ENCODE data around the gene DERA. TPM values are rescaled to one million over a fixed set of nuclear protein-coding genes. Genes with fewer than 3 reads are reported as not detected.

The DERA gene
- total RNA-seq, 1 experiment from 2014 or later, result 43.7 TPM

GRCh38 chr12:16036073-16036472 is 124.9 kb downstream of the DERA start:
- intact Hi-C loops (cut with micrococcal nuclease; ENCODE audit: unreplicated experiment), result no loop called here
- H3K36me3 ChIP-seq (ENCODE audit: insufficient read depth, low read length, poor library complexity, severe bottlenecking), result no peaks in the 10 kb centered on the region

GRCh38 chr12:16037533-16037932 is 126.4 kb downstream of the DERA start:
- Histone ChIP-seq H3K4me3 (ENCODE audit: low read depth, low read length, poor library complexity, severe bottlenecking) (no peak overlapping the region), H3K27me3 (replicated peaks; ENCODE audit: insufficient read depth, low read depth, low read length, poor library complexity) (no peaks in the 10 kb centered on the region), H3K27ac (ENCODE audit: low read depth, low read length, poor library complexity, severe bottlenecking) (no peak overlapping the region), H3K9me3 (ENCODE audit: low read depth, low read length, poor library complexity, severe bottlenecking) (no peaks in the 10 kb centered on the region), H3K36me3 (ENCODE audit: insufficient read depth, low read length, poor library complexity, severe bottlenecking) (no peaks in the 10 kb centered on the region), H3K4me1 (ENCODE audit: insufficient read depth, low read length, poor library complexity, severe bottlenecking) (no peaks in the 10 kb centered on the region)
- no TSS peak for BruUV-seq (replicated peaks)
- intact Hi-C loops (cut with micrococcal nuclease; ENCODE audit: unreplicated experiment), result no loop called here
- TF ChIP-seq CTCF (conservative IDR thresholded peaks at IDR 0.05; ENCODE audit: low read depth, low read length), result no peak
- no peak for DNase-seq (ENCODE audit: low spot score)
- POLR2A ChIA-PET (ENCODE audit: low non-redundant PET), result no interaction called here
- CTCF ChIA-PET, result no interaction called here

More at GRCh38 chr12:16036073-16036472, 124.9 kb downstream of the DERA start:
- no TSS peak for BruUV-seq (replicated peaks)
- Histone ChIP-seq H3K27me3 (replicated peaks; ENCODE audit: insufficient read depth, low read depth, low read length, poor library complexity) (no peaks in the 10 kb centered on the region), H3K4me1 (ENCODE audit: insufficient read depth, low read length, poor library complexity, severe bottlenecking) (no peaks in the 10 kb centered on the region), H3K9me3 (ENCODE audit: low read depth, low read length, poor library complexity, severe bottlenecking) (no peaks in the 10 kb centered on the region), H3K4me3 (ENCODE audit: low read depth, low read length, poor library complexity, severe bottlenecking) (no peak overlapping the region), H3K27ac (ENCODE audit: low read depth, low read length, poor library complexity, severe bottlenecking) (no peak overlapping the region)
- ChIA-PET CTCF (no interaction called here), POLR2A (ENCODE audit: low non-redundant PET) (no interaction called here)
- TF ChIP-seq CTCF (conservative IDR thresholded peaks at IDR 0.05; ENCODE audit: low read depth, low read length) (no peak), EZH2 (IDR thresholded peaks at IDR 0.05; ENCODE audit: borderline replicate concordance, low read depth, low read length, poor library complexity, severe bottlenecking) (no peak)
- DNase-seq (ENCODE audit: low spot score), result no peak

GRCh38 chr12:16043480-16043879 is 132.3 kb downstream of the DERA start:
- Histone ChIP-seq H3K4me3 (ENCODE audit: low read depth, low read length, poor library complexity, severe bottlenecking) (no peak overlapping the region), H3K4me1 (ENCODE audit: insufficient read depth, low read length, poor library complexity, severe bottlenecking) (no peaks in the 10 kb centered on the region), H3K9me3 (ENCODE audit: low read depth, low read length, poor library complexity, severe bottlenecking) (peaks cover 6% of the 10 kb centered on the region), H3K36me3 (ENCODE audit: insufficient read depth, low read length, poor library complexity, severe bottlenecking) (no peaks in the 10 kb centered on the region), H3K27me3 (replicated peaks; ENCODE audit: insufficient read depth, low read depth, low read length, poor library complexity) (no peaks in the 10 kb centered on the region), H3K27ac (ENCODE audit: low read depth, low read length, poor library complexity, severe bottlenecking) (no peak overlapping the region)
- no TSS peak for BruUV-seq (replicated peaks)
- CTCF ChIA-PET, result no interaction called here
- intact Hi-C loops (cut with micrococcal nuclease; ENCODE audit: unreplicated experiment), result no loop called here
- DNase-seq (ENCODE audit: low spot score), result no peak
- POLR2A ChIA-PET (ENCODE audit: low non-redundant PET), result no interaction called here
- no peak for TF ChIP-seq EZH2 (IDR thresholded peaks at IDR 0.05; ENCODE audit: borderline replicate concordance, low read depth, low read length, poor library complexity, severe bottlenecking)

- POLR2A ChIA-PET (ENCODE audit: low non-redundant PET), result no interaction called here
- no peak overlapping the region for H3K4me3 ChIP-seq (ENCODE audit: low read depth, low read length, poor library complexity, severe bottlenecking)
- intact Hi-C loops (cut with micrococcal nuclease; ENCODE audit: unreplicated experiment), result no loop called here
- no peaks in the 10 kb centered on the region for H3K27me3 ChIP-seq (replicated peaks; ENCODE audit: insufficient read depth, low read depth, low read length, poor library complexity)
- peaks cover 6% of the 10 kb centered on the region for H3K9me3 ChIP-seq (ENCODE audit: low read depth, low read length, poor library complexity, severe bottlenecking)
- CTCF ChIA-PET, result no interaction called here
- H3K4me1 ChIP-seq (ENCODE audit: insufficient read depth, low read length, poor library complexity, severe bottlenecking), result no peaks in the 10 kb centered on the region
- H3K36me3 ChIP-seq (ENCODE audit: insufficient read depth, low read length, poor library complexity, severe bottlenecking), result no peaks in the 10 kb centered on the region
- no TSS peak for BruUV-seq (replicated peaks)
- DNase-seq (ENCODE audit: low spot score), result no peak
- TF ChIP-seq EZH2 (IDR thresholded peaks at IDR 0.05; ENCODE audit: borderline replicate concordance, low read depth, low read length, poor library complexity, severe bottlenecking), result no peak
- no peak for TF ChIP-seq CTCF (conservative IDR thresholded peaks at IDR 0.05; ENCODE audit: low read depth, low read length)
- H3K27ac ChIP-seq (ENCODE audit: low read depth, low read length, poor library complexity, severe bottlenecking), result no peak overlapping the region
Observed at GRCh38 chr12:16046266-16046665, 135.1 kb downstream of the DERA start.

All from A673 (cell line).